ENCODE measurements around the gene PSMC3.

Gene PSMC3

DNA sequence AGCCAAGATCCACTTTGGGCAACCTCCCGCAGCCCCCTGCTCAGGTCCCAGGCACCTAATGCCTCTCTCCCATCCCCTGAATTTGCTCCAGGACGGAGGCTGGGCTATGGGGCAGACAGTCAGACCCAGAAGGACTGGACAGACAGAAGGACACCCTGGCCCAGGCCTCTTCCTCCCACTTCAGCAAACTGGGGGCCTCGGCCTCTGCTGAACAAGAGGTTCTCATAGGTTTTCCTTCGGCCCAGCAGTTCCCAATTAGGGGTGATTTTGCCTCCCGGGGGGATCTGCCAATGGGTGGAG lies 51.6 kb downstream of the PSMC3 start:
- DNase-seq, result no peak

DNA sequence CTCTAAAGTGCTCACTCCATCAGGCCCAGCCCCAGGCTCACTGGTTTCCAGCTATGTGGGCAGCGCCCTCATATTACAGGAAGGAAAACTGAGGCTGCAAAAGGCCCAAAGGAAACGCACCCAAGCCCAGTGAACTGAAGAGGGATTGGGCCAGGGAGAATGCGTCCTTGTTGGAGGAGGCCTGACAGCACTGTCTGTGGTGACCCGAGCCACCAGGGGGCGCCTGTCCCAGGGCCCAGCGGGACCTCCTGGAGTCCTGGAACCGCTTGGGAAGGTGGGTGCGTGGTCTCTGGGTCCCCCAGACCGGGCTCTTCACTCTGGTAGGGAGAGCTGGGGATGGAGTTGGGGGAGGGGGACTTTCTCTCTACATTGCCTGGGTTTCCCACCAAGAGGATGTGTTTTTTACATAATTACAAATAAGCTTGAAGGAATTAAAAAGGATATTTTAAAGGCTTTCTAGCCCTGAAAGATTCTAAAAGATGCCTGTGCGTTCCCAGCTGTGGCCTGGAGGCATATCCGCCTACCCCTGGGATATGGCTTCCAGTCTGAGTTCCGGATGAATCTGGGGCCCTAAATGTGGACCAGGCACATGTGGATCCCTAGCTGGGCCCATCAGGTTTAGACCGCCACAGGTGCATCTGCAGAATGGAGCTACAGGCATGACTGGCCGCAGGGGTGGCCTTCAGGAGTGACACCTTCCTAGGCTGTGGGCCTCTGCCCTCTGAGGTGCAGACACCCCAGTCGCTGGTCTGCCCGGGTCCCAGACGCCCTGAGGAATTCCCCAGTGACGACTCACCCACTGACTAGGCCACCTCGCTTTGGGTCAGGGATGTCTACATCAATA lies 52.1 kb downstream of the PSMC3 start:
- DNase-seq, result no peak

DNA sequence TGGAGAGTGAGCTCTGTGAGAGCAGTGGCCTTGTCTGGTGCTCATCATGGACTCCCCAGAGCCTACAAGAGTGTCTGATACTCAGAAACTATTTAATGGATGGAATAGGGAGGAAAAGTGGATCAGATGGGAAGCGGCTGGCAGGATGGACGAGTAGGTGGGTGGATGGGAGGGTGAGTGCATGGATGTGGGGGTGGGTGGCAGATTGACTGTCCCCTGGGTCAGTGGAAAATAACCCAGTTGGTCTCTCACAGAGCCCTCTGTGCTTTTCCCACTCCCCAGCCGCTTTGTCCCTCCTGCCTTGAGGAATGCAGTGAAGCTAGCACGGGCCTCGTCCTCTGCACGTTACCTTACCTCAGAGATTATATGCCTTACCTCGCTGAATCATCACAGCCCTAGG lies 53.8 kb downstream of the PSMC3 start:
- DNase-seq, result no peak

DNA sequence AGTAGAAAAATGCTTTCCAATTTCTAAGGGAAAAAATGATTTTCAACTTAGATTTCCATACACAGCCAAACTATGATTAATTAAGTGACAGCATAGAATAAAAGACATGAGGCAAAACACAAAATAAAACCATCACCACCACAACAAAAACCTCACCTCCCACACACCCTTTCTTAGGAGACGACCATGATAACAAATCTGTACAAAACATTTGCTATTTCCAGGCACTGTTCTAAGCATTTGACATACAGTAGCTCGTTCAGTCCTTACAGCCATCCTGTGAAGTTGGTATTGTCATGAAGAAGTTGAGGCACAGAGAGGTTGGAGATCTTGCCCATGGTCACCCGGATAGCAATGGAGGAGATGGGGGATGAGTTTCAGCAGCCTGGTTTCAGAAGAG lies 56.6 kb downstream of the PSMC3 start:
- no peak for DNase-seq

Measured in NCI-H2081 treated with DMSO at 0.1 percent for 48 hours (cell line).